SK-N-SH (cell line): Measurements from ENCODE around the gene ZC3H12A.

Source experiments
- CHD2 ChIP-seq: fragments of 150-350 bp; IDR thresholded peaks from 2 replicates; pipeline ENCODE4 v1.6.1; 2018; ENCODE audit warnings: low read length; ENCODE audit not compliant: partially characterized antibody
- EP300 ChIP-seq, 2 experiments: IDR thresholded peaks; 2 replicates each; pipeline versions ENCODE4 v1.4.0 to v1.6.1; 2012; ENCODE audit warnings: borderline replicate concordance in 1 of 2, low read depth in 1 of 2, low read length in 1 of 2
- FOSL2 ChIP-seq: IDR thresholded peaks from 2 replicates; pipeline ENCODE4 v1.4.0; 2012; ENCODE audit warnings: low read depth, mild to moderate bottlenecking, moderate library complexity, borderline replicate concordance
- FOXM1 ChIP-seq: IDR thresholded peaks from 2 replicates; pipeline ENCODE4 v1.4.0; 2012; ENCODE audit warnings: low read depth, mild to moderate bottlenecking
- GABPA ChIP-seq: IDR thresholded peaks from 2 replicates; pipeline ENCODE4 v1.4.0; 2012; ENCODE audit warnings: low read depth, mild to moderate bottlenecking
- POLR2AphosphoS5 ChIP-seq: IDR thresholded peaks from 2 replicates; pipeline ENCODE4 v1.6.1; 2012; ENCODE audit warnings: low read depth, low read length
- RFX5 ChIP-seq: IDR thresholded peaks from 2 replicates; pipeline ENCODE4 v1.6.1; 2012; ENCODE audit warnings: mild to moderate bottlenecking, improper control_type of control experiment, low read length
- SIN3A ChIP-seq: IDR thresholded peaks from 2 replicates; pipeline ENCODE4 v1.6.1; 2012; ENCODE audit warnings: low read depth, mild to moderate bottlenecking, low read length, moderate library complexity, borderline replicate concordance
- TAF1 ChIP-seq: IDR thresholded peaks from 2 replicates; pipeline ENCODE4 v1.6.1; 2012; ENCODE audit warnings: low read depth, mild to moderate bottlenecking, low read length, moderate library complexity, borderline replicate concordance
- TCF12 ChIP-seq: IDR thresholded peaks from 2 replicates; pipeline ENCODE4 v1.4.0; 2012
- TF ChIP-seq, protein P1 (sequence below): fragments of 200-600 bp; sonication (generic); IDR thresholded peaks from 2 replicates; pipeline ENCODE4 v1.6.1; 2017; ENCODE audit warnings: antibody characterized with exemption, mild to moderate bottlenecking, moderate library complexity
- TF ChIP-seq, protein P2 (sequence below): IDR thresholded peaks from 2 replicates; pipeline ENCODE4 v1.6.1; 2012; ENCODE audit warnings: mild to moderate bottlenecking, low read depth, low read length, moderate library complexity
- TF ChIP-seq, protein P3 (sequence below): IDR thresholded peaks from 2 replicates; pipeline ENCODE4 v1.4.0; 2012; ENCODE audit warnings: low read depth, borderline replicate concordance

DNA sequence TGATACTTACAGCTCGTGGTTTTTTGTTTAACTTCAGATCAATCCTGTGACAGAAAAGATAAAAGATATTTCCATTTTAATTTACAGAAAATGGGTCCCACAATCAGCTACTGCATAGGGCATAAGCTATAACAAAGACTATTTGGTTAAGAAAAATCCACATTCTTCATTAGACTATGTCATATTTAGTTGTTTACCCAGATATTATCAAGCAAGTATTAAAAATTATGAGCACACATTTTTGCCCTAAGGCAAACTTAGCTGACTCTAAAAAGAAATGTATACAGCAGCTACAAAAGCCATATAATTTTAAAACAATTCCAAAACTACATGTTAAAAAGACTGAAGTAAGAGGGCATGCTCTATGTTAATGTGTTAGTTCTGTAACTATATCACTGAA lies 21.5 kb downstream of the ZC3H12A start:
- TF ChIP-seq, protein P1, sequence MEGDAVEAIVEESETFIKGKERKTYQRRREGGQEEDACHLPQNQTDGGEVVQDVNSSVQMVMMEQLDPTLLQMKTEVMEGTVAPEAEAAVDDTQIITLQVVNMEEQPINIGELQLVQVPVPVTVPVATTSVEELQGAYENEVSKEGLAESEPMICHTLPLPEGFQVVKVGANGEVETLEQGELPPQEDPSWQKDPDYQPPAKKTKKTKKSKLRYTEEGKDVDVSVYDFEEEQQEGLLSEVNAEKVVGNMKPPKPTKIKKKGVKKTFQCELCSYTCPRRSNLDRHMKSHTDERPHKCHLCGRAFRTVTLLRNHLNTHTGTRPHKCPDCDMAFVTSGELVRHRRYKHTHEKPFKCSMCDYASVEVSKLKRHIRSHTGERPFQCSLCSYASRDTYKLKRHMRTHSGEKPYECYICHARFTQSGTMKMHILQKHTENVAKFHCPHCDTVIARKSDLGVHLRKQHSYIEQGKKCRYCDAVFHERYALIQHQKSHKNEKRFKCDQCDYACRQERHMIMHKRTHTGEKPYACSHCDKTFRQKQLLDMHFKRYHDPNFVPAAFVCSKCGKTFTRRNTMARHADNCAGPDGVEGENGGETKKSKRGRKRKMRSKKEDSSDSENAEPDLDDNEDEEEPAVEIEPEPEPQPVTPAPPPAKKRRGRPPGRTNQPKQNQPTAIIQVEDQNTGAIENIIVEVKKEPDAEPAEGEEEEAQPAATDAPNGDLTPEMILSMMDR: no peak
- TF ChIP-seq SIN3A: no peak
- TF ChIP-seq FOSL2: no peak
- TF ChIP-seq FOXM1: no peak
- no peak for TF ChIP-seq TAF1
- no peak for TF ChIP-seq POLR2AphosphoS5
- no peak for TF ChIP-seq TCF12
- no peak for TF ChIP-seq EP300 (IDR thresholded peaks at IDR 0.05; ENCODE audit: borderline replicate concordance in 1 of 2, low read depth in 1 of 2, low read length in 1 of 2)
- TF ChIP-seq, protein P2, sequence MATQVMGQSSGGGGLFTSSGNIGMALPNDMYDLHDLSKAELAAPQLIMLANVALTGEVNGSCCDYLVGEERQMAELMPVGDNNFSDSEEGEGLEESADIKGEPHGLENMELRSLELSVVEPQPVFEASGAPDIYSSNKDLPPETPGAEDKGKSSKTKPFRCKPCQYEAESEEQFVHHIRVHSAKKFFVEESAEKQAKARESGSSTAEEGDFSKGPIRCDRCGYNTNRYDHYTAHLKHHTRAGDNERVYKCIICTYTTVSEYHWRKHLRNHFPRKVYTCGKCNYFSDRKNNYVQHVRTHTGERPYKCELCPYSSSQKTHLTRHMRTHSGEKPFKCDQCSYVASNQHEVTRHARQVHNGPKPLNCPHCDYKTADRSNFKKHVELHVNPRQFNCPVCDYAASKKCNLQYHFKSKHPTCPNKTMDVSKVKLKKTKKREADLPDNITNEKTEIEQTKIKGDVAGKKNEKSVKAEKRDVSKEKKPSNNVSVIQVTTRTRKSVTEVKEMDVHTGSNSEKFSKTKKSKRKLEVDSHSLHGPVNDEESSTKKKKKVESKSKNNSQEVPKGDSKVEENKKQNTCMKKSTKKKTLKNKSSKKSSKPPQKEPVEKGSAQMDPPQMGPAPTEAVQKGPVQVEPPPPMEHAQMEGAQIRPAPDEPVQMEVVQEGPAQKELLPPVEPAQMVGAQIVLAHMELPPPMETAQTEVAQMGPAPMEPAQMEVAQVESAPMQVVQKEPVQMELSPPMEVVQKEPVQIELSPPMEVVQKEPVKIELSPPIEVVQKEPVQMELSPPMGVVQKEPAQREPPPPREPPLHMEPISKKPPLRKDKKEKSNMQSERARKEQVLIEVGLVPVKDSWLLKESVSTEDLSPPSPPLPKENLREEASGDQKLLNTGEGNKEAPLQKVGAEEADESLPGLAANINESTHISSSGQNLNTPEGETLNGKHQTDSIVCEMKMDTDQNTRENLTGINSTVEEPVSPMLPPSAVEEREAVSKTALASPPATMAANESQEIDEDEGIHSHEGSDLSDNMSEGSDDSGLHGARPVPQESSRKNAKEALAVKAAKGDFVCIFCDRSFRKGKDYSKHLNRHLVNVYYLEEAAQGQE: no peak
- TF ChIP-seq, protein P3, sequence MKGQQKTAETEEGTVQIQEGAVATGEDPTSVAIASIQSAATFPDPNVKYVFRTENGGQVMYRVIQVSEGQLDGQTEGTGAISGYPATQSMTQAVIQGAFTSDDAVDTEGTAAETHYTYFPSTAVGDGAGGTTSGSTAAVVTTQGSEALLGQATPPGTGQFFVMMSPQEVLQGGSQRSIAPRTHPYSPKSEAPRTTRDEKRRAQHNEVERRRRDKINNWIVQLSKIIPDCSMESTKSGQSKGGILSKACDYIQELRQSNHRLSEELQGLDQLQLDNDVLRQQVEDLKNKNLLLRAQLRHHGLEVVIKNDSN: no peak
- no peak for TF ChIP-seq RFX5
- no peak for TF ChIP-seq CHD2
- TF ChIP-seq GABPA: no peak
